Cardiac muscle cell (in vitro differentiated cells and primary cell): ENCODE results near the gene ANKRD31. TPM values are rescaled to one million over a fixed set of nuclear protein-coding genes. Genes with fewer than 3 reads are reported as not detected.
"Not testable (repeated sequence)": the region's sequence is repeated elsewhere in the genome, so short reads cannot be mapped to it uniquely, and the experiment has no call there.

ENCODE experiments used
- DNase-seq, 2 donors: peaks; one replicate each; pipeline versions ENCODE4 v3.0.0 to v3.0.0-alpha.2; 2010 to 2017; ENCODE audit warnings: low read depth in 1 of 2, low spot score in 1 of 2
- H3K27ac ChIP-seq: fragments of 200-600 bp; sonication (generic); 2 replicates; pipeline ENCODE4 v1.5.1; 2016
- H3K27me3 ChIP-seq: fragments of 200-600 bp; sonication (generic); 2 replicates; pipeline ENCODE4 v1.6.0; 2016; ENCODE audit warnings: control low read depth
- H3K36me3 ChIP-seq: fragments of 200-600 bp; sonication (generic); 2 replicates; pipeline ENCODE4 v1.5.1; 2016; ENCODE audit warnings: control low read depth
- H3K4me1 ChIP-seq: fragments of 200-600 bp; sonication (generic); 2 replicates; pipeline ENCODE4 v1.8.1; 2017; ENCODE audit warnings: low read depth, mild to moderate bottlenecking, mixed run types
- H3K4me3 ChIP-seq: fragments of 200-600 bp; sonication (generic); 2 replicates; pipeline ENCODE4 v1.5.1; 2016; ENCODE audit warnings: mild to moderate bottlenecking
- H3K9me3 ChIP-seq: fragments of 200-600 bp; sonication (generic); 2 replicates; pipeline ENCODE4 v1.5.1; 2017; ENCODE audit warnings: low read depth, mild to moderate bottlenecking, control low read depth
- CTCF ChIP-seq: IDR thresholded peaks from 2 replicates; pipeline ENCODE4 v1.5.1; 2012; ENCODE audit warnings: low read depth, mild to moderate bottlenecking, low read length
- polyA plus RNA-seq: library from polyadenylated mRNA; unstranded; fragments of >200 nt; fragmentation: Nextera tagmentation; extraction: Ambion mirVana; gene quantifications from 2 replicates; pipeline ENCODE4 v1.2.1, GENCODE V29; 2016
- total RNA-seq: library from RNA; depleted of rRNA; stranded (reverse); fragments of >200 nt; gene quantifications from 2 replicates; pipeline ENCODE4 v1.2.3, GENCODE V29; 2016

ANKRD31 gene
- total and polyA plus RNA-seq, 2 experiments from 2014 or later, result 0.15 to 0.21 TPM

GRCh38 chr5:75091597-75091996, 145.1 kb downstream of the ANKRD31 start:
- no peak overlapping the region for H3K27ac ChIP-seq
- DNase-seq, result no peak
- no peak for TF ChIP-seq CTCF
- H3K36me3 ChIP-seq, result no peaks in the 10 kb centered on the region
- H3K27me3 ChIP-seq, result no peaks in the 10 kb centered on the region
- H3K4me3 ChIP-seq, result no peak overlapping the region
- H3K9me3 ChIP-seq, result no peaks in the 10 kb centered on the region
- H3K4me1 ChIP-seq, result no peaks in the 10 kb centered on the region

GRCh38 chr5:75089662-75090061, 147.0 kb downstream of the ANKRD31 start:
- Histone ChIP-seq H3K4me1 (no peaks in the 10 kb centered on the region), H3K36me3 (no peaks in the 10 kb centered on the region), H3K27me3 (no peaks in the 10 kb centered on the region), H3K27ac (no peak overlapping the region), H3K4me3 (no peak overlapping the region), H3K9me3 (no peaks in the 10 kb centered on the region)
- DNase-seq, result no peak
- TF ChIP-seq CTCF, result no peak

- no peaks in the 10 kb centered on the region for H3K9me3 ChIP-seq
- H3K4me3 ChIP-seq, result no peak overlapping the region
- TF ChIP-seq CTCF, result no peak
- H3K27ac ChIP-seq, result no peak overlapping the region
- H3K27me3 ChIP-seq, result no peaks in the 10 kb centered on the region
- H3K36me3 ChIP-seq, result no peaks in the 10 kb centered on the region
- no peaks in the 10 kb centered on the region for H3K4me1 ChIP-seq
- no peak for DNase-seq
Observed at GRCh38 chr5:75089137-75089536, 147.5 kb downstream of the ANKRD31 start.

GRCh38 chr5:75088648-75089047, 148.0 kb downstream of the ANKRD31 start:
- H3K27me3 ChIP-seq, result no peaks in the 10 kb centered on the region

GRCh38 chr5:75081510-75081909, 155.2 kb downstream of the ANKRD31 start:
- no peak overlapping the region for H3K4me3 ChIP-seq
- H3K36me3 ChIP-seq, result no peaks in the 10 kb centered on the region
- no peaks in the 10 kb centered on the region for H3K9me3 ChIP-seq
- no peaks in the 10 kb centered on the region for H3K27me3 ChIP-seq
- H3K27ac ChIP-seq, result no peak overlapping the region
- H3K4me1 ChIP-seq, result no peaks in the 10 kb centered on the region
- no peak for DNase-seq
- no peak for TF ChIP-seq CTCF

More at GRCh38 chr5:75088648-75089047, 148.0 kb downstream of the ANKRD31 start:
- Histone ChIP-seq H3K4me3 (no peak overlapping the region), H3K9me3 (no peaks in the 10 kb centered on the region), H3K27ac (no peak overlapping the region), H3K4me1 (no peaks in the 10 kb centered on the region), H3K36me3 (no peaks in the 10 kb centered on the region)
- TF ChIP-seq CTCF, result no peak
- no peak for DNase-seq

- not testable (repeated sequence) for H3K27me3 ChIP-seq, H3K9me3 ChIP-seq, H3K4me3 ChIP-seq, H3K4me1 ChIP-seq, H3K36me3 ChIP-seq, H3K27ac ChIP-seq, DNase-seq
Observed at GRCh38 chr5:75079346-75079745, 157.3 kb downstream of the ANKRD31 start.
